Astrocyte (in vitro differentiated cells and primary cell): ENCODE data around the gene HPN.

Source experiments
- EZH2 ChIP-seq: IDR thresholded peaks from 2 replicates; pipeline ENCODE4 v1.6.1; 2012; ENCODE audit warnings: mild to moderate bottlenecking, low read length, inconsistent platforms; ENCODE audit not compliant: insufficient read depth
- TF ChIP-seq, protein P1 (sequence below): IDR thresholded peaks from 2 replicates; pipeline ENCODE4 v1.5.1; 2011; ENCODE audit warnings: low read depth, mild to moderate bottlenecking, inconsistent platforms, low read length, moderate library complexity; ENCODE audit not compliant: insufficient read depth

DNA sequence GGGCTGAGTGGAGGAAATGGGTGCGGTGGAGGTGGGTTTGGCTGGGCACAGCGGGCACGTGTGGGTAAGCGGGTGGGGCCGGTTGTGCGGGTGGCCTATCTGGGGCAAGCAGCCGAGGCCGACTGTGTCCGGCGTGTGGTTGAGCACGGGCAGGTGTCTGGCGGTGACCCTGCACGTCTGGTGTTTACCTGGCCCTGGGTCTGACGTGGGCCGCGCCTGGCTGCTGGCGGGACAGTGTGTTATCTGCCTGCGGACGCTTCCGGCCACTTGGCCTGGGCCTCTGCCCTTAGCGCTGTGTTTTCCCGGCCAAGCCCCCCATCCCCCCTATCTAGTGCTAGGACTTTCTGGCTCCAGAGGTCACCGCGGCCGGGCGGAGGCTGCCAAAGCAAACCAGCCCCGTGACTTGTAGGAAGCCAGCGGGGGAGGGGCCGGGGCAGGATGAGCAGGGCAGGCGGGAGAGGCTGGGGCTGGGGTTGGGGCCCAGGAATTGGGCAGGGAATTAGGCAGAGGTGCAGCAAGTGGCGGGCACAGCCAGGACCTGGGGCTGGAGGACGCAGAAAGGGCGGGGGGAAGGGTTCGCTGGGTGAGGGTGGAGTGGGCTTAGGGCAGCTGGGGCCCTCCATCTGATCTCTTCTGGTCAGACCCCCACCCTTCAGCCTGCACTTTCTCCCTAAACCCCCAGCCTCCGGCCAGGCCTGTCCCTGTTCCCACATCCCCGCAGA lies 534 bp upstream of the HPN start:
- no peak for TF ChIP-seq EZH2
- TF ChIP-seq, protein P1, sequence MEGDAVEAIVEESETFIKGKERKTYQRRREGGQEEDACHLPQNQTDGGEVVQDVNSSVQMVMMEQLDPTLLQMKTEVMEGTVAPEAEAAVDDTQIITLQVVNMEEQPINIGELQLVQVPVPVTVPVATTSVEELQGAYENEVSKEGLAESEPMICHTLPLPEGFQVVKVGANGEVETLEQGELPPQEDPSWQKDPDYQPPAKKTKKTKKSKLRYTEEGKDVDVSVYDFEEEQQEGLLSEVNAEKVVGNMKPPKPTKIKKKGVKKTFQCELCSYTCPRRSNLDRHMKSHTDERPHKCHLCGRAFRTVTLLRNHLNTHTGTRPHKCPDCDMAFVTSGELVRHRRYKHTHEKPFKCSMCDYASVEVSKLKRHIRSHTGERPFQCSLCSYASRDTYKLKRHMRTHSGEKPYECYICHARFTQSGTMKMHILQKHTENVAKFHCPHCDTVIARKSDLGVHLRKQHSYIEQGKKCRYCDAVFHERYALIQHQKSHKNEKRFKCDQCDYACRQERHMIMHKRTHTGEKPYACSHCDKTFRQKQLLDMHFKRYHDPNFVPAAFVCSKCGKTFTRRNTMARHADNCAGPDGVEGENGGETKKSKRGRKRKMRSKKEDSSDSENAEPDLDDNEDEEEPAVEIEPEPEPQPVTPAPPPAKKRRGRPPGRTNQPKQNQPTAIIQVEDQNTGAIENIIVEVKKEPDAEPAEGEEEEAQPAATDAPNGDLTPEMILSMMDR: no peak
